ENCODE measurements around the gene MAGEB17. TPM values are rescaled to one million over a fixed set of nuclear protein-coding genes. Genes with fewer than 3 reads are reported as not detected.

MAGEB17 gene
- polyA plus RNA-seq, 1 of the 3 experiments (the other 2 are of a cell fraction): 0.13 TPM

GRCh38 chrX:16205840-16206239 lies 38.6 kb downstream of the MAGEB17 start:
- DNase-seq: no peak
- ChIA-PET CTCF (no interaction called here), POLR2A (no interaction called here)

GRCh38 chrX:16207634-16208033 lies 40.4 kb downstream of the MAGEB17 start:
- Histone ChIP-seq H3K27me3 (ENCODE audit: insufficient read depth) (no peaks in the 10 kb centered on the region), H3K9ac (no peak overlapping the region), H3K4me3 (ENCODE audit: low read depth in 2 of 2, low read length in 1 of 2) (no peak overlapping the region), H3K9me2 (no peaks in the 10 kb centered on the region), H3F3A (replicated peaks; ENCODE audit: insufficient read depth) (no peaks in the 10 kb centered on the region), H3K9me3 (no peaks in the 10 kb centered on the region), H3K36me3 (replicated peaks in 1 of 2; ENCODE audit: control insufficient read depth in 1 of 2, insufficient read depth in 2 of 2, low read length in 1 of 2) (no peaks in the 10 kb centered on the region), H3K27ac (ENCODE audit: low read depth in 2 of 2, low read length in 1 of 2) (no peak overlapping the region), H4K20me1 (ENCODE audit: insufficient read depth) (no peaks in the 10 kb centered on the region), H3K79me2 (ENCODE audit: insufficient read depth) (no peaks in the 10 kb centered on the region), H2AFZ (ENCODE audit: low read depth) (no peak overlapping the region), H3K4me1 (ENCODE audit: control insufficient read depth in 1 of 2, insufficient read depth in 2 of 2, low read depth in 1 of 2, low read length in 1 of 2) (no peaks in the 10 kb centered on the region), H3K4me2 (no peak overlapping the region)
- WGBS (ENCODE audit: low lambda C conversion rate): 56% methylated on average over 1 of the region's 1 CpG
- TF ChIP-seq PBX3 (IDR thresholded peaks at IDR 0.05) (no peak), CTCF (IDR thresholded peaks at IDR 0.05) (no peak)
- no peak for DNase-seq
- ChIA-PET POLR2A (no interaction called here), CTCF (interaction anchor here (1.0 kb wide), 1 partner anchor 182 kb away, joined by 3 read pairs; no protein-coding TSS in a partner anchor)

More at GRCh38 chrX:16205840-16206239, 38.6 kb downstream of the MAGEB17 start:
- H3K9me3 ChIP-seq: no peaks in the 10 kb centered on the region
- no peaks in the 10 kb centered on the region for H3K4me1 ChIP-seq (ENCODE audit: control insufficient read depth in 1 of 2, insufficient read depth in 2 of 2, low read depth in 1 of 2, low read length in 1 of 2)
- no peak overlapping the region for H3K9ac ChIP-seq
- H3K4me3 ChIP-seq (ENCODE audit: low read depth in 2 of 2, low read length in 1 of 2): no peak overlapping the region
- no peaks in the 10 kb centered on the region for H3K27me3 ChIP-seq (ENCODE audit: insufficient read depth)
- no peak overlapping the region for H3K27ac ChIP-seq (ENCODE audit: low read depth in 2 of 2, low read length in 1 of 2)
- no peaks in the 10 kb centered on the region for H4K20me1 ChIP-seq (ENCODE audit: insufficient read depth)
- no peaks in the 10 kb centered on the region for H3K9me2 ChIP-seq
- WGBS (ENCODE audit: low lambda C conversion rate): 41% methylated on average over 3 of the region's 3 CpGs
- H3K36me3 ChIP-seq (replicated peaks in 1 of 2; ENCODE audit: control insufficient read depth in 1 of 2, insufficient read depth in 2 of 2, low read length in 1 of 2): no peaks in the 10 kb centered on the region
- H3F3A ChIP-seq (replicated peaks; ENCODE audit: insufficient read depth): no peaks in the 10 kb centered on the region
- TF ChIP-seq POLR2AphosphoS5 (IDR thresholded peaks at IDR 0.05; ENCODE audit: low read depth, low read length) (no peak), RAD21 (IDR thresholded peaks at IDR 0.05; ENCODE audit: low read length) (no peak), SMC3 (IDR thresholded peaks at IDR 0.05; ENCODE audit: low read depth, low read length) (no peak), FOXM1 (IDR thresholded peaks at IDR 0.05; ENCODE audit: low read depth) (no peak), SIN3A (IDR thresholded peaks at IDR 0.05; ENCODE audit: borderline replicate concordance, low read depth, low read length) (no peak)
- H2AFZ ChIP-seq (ENCODE audit: low read depth): no peak overlapping the region
- H3K79me2 ChIP-seq (ENCODE audit: insufficient read depth): no peaks in the 10 kb centered on the region
- no peak overlapping the region for H3K4me2 ChIP-seq

GRCh38 chrX:16208601-16209000 lies 41.3 kb downstream of the MAGEB17 start:
- Histone ChIP-seq H2AFZ (ENCODE audit: low read depth) (no peak overlapping the region), H3K36me3 (replicated peaks in 1 of 2; ENCODE audit: control insufficient read depth in 1 of 2, insufficient read depth in 2 of 2, low read length in 1 of 2) (no peaks in the 10 kb centered on the region), H3K9me2 (no peaks in the 10 kb centered on the region), H3K27ac (ENCODE audit: low read depth in 2 of 2, low read length in 1 of 2) (no peak overlapping the region), H3F3A (replicated peaks; ENCODE audit: insufficient read depth) (no peaks in the 10 kb centered on the region), H3K4me3 (ENCODE audit: low read depth in 2 of 2, low read length in 1 of 2) (no peak overlapping the region), H3K9ac (no peak overlapping the region), H3K27me3 (ENCODE audit: insufficient read depth) (no peaks in the 10 kb centered on the region), H3K4me2 (no peak overlapping the region), H3K79me2 (ENCODE audit: insufficient read depth) (no peaks in the 10 kb centered on the region), H4K20me1 (ENCODE audit: insufficient read depth) (no peaks in the 10 kb centered on the region), H3K9me3 (no peaks in the 10 kb centered on the region), H3K4me1 (ENCODE audit: control insufficient read depth in 1 of 2, insufficient read depth in 2 of 2, low read depth in 1 of 2, low read length in 1 of 2) (no peaks in the 10 kb centered on the region)
- ChIA-PET CTCF (no interaction called here), POLR2A (no interaction called here)
- DNase-seq: no peak
- TF ChIP-seq MEF2A (IDR thresholded peaks at IDR 0.05; ENCODE audit: borderline replicate concordance, low read depth) (no peak), RCOR1 (IDR thresholded peaks at IDR 0.05; ENCODE audit: low read length) (no peak), PBX3 (IDR thresholded peaks at IDR 0.05) (no peak), EZH2phosphoT487 (IDR thresholded peaks at IDR 0.05; ENCODE audit: borderline replicate concordance, low read depth) (no peak), JUND (IDR thresholded peaks at IDR 0.05) (no peak), POLR2AphosphoS5 (IDR thresholded peaks at IDR 0.05; ENCODE audit: low read depth, low read length) (no peak), TAF1 (IDR thresholded peaks at IDR 0.05; ENCODE audit: borderline replicate concordance, low read depth, low read length) (no peak), RXRA (IDR thresholded peaks at IDR 0.05; ENCODE audit: borderline replicate concordance, low read depth) (no peak)
- WGBS (ENCODE audit: low lambda C conversion rate): 70% methylated on average over 4 of the region's 4 CpGs
